NT2/D1 (cell line): ENCODE measurements around the gene KY.

Source experiments
- DNase-seq: peaks from one replicate; pipeline ENCODE4 v3.0.0-alpha.2; 2011; ENCODE audit warnings: low read depth, low spot score
- H3K27me3 ChIP-seq: 2 replicates; pipeline ENCODE4 v1.6.0; 2011; ENCODE audit warnings: mild to moderate bottlenecking; ENCODE audit not compliant: insufficient read length, insufficient read depth
- H3K36me3 ChIP-seq: 2 replicates; pipeline ENCODE4 v1.6.1; 2011; ENCODE audit warnings: mild to moderate bottlenecking, low read length, mixed read lengths; ENCODE audit not compliant: insufficient read depth, insufficient read length
- H3K4me1 ChIP-seq: 2 replicates; pipeline ENCODE4 v1.5.1; 2011; ENCODE audit not compliant: insufficient read depth, insufficient read length
- H3K4me3 ChIP-seq: 2 replicates; pipeline ENCODE4 v1.5.1; 2011; ENCODE audit warnings: low read depth; ENCODE audit not compliant: insufficient read length
- H3K9ac ChIP-seq: 2 replicates; pipeline ENCODE4 v1.6.0; 2011; ENCODE audit warnings: low read depth; ENCODE audit not compliant: insufficient read length
- H3K9me3 ChIP-seq: 2 replicates; pipeline ENCODE4 v1.5.1; 2011; ENCODE audit warnings: mild to moderate bottlenecking, low read length; ENCODE audit not compliant: insufficient read depth
- SUZ12 ChIP-seq: IDR thresholded peaks from 2 replicates; pipeline ENCODE4 v1.6.1; 2011; ENCODE audit not compliant: insufficient read length, insufficient read depth; ENCODE audit errors: extremely low read depth
- YY1 ChIP-seq: IDR thresholded peaks from 2 replicates; pipeline ENCODE4 v1.6.1; 2011; ENCODE audit not compliant: insufficient read length, insufficient read depth
- ZNF274 ChIP-seq: IDR thresholded peaks from 2 replicates; pipeline ENCODE4 v1.6.1; 2011; ENCODE audit warnings: mild to moderate bottlenecking, low read depth, low read length

The KY gene

DNA sequence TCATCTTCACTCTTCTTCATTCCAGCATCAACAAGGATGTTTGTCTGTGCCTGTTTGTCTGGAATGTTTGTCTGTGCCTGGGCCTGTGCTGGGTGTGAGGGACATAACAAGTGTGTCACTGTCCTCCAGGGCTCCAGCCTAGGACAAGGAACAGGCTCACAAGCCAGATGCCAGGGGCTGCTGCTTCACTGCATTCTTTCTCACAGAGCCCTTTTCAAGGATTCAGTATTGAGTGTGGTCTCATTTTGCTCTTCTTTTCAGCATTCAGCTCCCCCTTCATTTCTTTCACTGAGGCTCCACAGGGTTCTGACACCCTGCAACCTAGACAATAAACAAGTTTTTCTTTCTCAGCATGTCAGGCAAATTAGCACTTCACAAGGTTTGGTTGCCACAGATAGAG is 43.6 kb upstream of the KY start:
- H3K27me3 ChIP-seq: no peaks in the 10 kb centered on the region
- H3K9ac ChIP-seq: no peak overlapping the region
- peaks cover 8% of the 10 kb centered on the region for H3K4me1 ChIP-seq
- TF ChIP-seq SUZ12: no peak
- no peak for TF ChIP-seq YY1
- TF ChIP-seq ZNF274: no peak
- no peak overlapping the region for H3K4me3 ChIP-seq
- no peaks in the 10 kb centered on the region for H3K36me3 ChIP-seq
- DNase-seq: peak; percentile 3
- no peaks in the 10 kb centered on the region for H3K9me3 ChIP-seq

DNA sequence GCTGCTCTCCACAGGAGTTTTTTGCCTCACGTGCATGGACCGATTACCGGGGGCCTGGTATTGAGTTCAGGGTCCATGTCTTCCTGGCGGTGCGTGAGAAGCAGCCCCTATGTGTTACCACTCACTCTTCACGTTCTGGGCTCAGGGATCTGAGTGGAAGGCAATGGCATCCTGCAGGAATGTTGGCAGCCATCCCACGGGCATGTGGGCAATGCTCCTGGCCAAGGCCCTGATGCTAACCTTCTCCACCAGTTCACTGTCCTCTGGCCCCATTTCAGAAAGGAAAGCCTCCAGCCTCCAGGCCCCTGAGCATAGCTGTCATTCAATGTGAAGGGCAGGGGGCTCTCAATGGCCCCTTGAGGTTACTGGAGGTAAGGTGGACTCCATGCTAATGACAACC is 43.0 kb upstream of the KY start:
- Histone ChIP-seq H3K36me3 (no peaks in the 10 kb centered on the region), H3K4me3 (no peak overlapping the region), H3K4me1 (peaks cover 8% of the 10 kb centered on the region), H3K9me3 (no peaks in the 10 kb centered on the region), H3K27me3 (no peaks in the 10 kb centered on the region), H3K9ac (no peak overlapping the region)
- TF ChIP-seq ZNF274 (no peak), YY1 (no peak), SUZ12 (no peak)
- DNase-seq: no peak

DNA sequence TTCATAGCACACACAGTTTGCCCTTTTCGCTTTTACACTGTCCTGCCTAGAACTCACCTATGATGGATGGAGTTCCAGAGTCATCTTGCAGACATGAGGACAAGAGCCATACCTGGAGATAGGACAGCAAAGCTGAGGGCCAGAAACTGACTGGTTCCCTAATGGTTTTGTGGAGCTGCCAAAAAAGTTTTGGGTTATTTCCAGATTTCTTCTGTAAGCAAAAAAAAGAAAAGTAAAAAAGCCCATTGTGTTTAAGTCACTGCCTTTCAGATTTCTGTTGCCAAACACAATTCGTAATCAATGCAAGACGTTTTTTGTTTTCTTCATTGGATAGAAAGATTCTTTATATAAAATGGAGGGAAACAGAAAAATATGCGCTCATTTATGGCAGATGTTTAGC is 42.4 kb upstream of the KY start:
- TF ChIP-seq ZNF274 (no peak), SUZ12 (no peak), YY1 (no peak)
- peaks cover 3% of the 10 kb centered on the region for H3K27me3 ChIP-seq
- no peak for DNase-seq
- H3K9me3 ChIP-seq: no peaks in the 10 kb centered on the region
- peaks cover 8% of the 10 kb centered on the region for H3K4me1 ChIP-seq
- H3K36me3 ChIP-seq: no peaks in the 10 kb centered on the region
- no peak overlapping the region for H3K9ac ChIP-seq
- no peak overlapping the region for H3K4me3 ChIP-seq

DNA sequence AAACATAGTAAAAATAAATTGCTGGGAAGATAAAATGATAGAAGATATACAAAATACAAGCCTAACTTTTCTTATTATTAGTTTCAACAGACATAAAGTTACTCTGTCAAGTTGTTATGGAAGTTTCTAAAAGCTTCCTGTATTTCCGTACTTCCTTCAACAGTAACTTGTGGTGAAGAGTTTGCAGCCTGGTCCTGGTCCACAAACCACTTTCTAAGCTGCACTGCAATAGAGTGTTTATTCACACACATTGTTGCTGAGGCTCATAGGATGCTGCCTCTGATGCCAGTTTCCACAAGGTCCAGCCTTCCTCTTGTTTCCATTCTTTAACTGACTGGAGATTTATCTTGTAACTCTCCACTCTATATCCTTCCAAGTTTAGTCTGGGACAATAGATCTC is 39.4 kb upstream of the KY start:
- Histone ChIP-seq H3K4me1 (peaks cover 8% of the 10 kb centered on the region), H3K9ac (no peak overlapping the region), H3K27me3 (peaks cover 3% of the 10 kb centered on the region), H3K9me3 (no peaks in the 10 kb centered on the region), H3K36me3 (no peaks in the 10 kb centered on the region), H3K4me3 (no peak overlapping the region)
- TF ChIP-seq ZNF274: no peak
- TF ChIP-seq YY1: no peak
- TF ChIP-seq SUZ12: no peak
- no peak for DNase-seq

DNA sequence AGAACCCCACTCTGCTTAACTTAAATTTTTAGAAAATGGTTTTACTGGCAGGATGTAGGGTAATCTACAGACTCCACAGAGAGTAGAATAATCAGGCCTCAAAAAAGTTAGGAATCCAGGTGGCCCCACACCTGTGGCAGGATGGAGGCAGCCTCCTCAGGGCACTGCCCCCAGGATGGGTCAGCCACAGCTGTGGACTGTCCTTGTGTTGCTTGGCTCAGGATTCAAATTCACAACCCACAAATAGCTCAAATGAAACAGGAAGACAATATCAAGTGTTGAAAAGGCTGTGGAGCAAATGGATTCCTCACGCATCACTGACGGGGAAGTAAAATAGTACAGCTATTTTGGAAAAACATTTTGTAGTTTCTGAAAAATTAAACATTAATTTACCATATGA is 36.8 kb upstream of the KY start:
- Histone ChIP-seq H3K9ac (no peak overlapping the region), H3K4me3 (no peak overlapping the region), H3K4me1 (no peaks in the 10 kb centered on the region), H3K9me3 (no peaks in the 10 kb centered on the region), H3K36me3 (no peaks in the 10 kb centered on the region), H3K27me3 (peaks cover 3% of the 10 kb centered on the region)
- no peak for TF ChIP-seq SUZ12
- TF ChIP-seq ZNF274: no peak
- TF ChIP-seq YY1: no peak
- no peak for DNase-seq

DNA sequence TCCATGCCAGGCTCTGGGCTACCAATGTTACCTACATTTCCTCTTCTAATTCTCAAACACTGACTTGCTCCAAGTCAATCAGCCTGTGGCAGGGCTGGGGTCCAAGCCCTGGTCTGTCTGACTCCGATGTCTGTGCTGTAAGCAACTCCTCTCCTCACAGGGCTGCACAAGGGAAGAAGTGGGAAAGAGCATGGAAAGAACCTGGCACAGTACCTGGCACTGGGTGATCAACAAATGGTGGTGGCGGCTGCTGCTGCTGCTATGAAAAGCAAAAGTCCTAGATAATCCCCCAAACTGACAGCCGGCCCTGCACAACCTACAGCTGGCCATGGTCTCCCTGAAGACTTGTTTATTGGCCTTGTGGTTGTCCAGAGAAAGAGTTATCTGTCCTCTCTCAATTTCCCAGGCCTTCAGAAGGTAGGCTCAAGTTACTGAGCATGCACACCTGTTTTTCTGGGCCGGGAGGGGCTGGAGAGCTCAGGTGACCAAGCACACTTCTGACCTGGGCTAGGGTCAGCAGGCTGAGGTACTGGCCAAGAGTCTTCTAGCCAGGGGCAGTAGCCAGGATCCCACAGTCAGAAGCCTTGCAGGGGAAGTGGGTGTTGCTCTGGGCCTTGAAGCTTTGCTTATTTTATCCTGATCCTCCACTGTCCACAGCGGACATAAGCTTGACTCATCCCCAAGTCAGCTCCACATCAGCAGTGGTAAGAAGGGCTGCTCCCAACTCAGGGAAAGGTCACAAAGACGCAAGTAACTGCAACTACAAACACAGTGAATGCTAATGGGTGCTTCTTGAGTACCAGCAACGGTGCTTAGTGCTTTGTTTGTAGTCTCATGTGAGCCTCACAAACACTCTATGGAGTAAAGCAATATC is 35.3 kb upstream of the KY start:
- H3K27me3 ChIP-seq: peaks cover 5% of the 10 kb centered on the region
- no peaks in the 10 kb centered on the region for H3K36me3 ChIP-seq
- DNase-seq: no peak
- no peaks in the 10 kb centered on the region for H3K9me3 ChIP-seq
- TF ChIP-seq SUZ12 (no peak), ZNF274 (no peak), YY1 (no peak)
- no peaks in the 10 kb centered on the region for H3K4me1 ChIP-seq
- H3K9ac ChIP-seq: no peak overlapping the region
- no peak overlapping the region for H3K4me3 ChIP-seq

DNA sequence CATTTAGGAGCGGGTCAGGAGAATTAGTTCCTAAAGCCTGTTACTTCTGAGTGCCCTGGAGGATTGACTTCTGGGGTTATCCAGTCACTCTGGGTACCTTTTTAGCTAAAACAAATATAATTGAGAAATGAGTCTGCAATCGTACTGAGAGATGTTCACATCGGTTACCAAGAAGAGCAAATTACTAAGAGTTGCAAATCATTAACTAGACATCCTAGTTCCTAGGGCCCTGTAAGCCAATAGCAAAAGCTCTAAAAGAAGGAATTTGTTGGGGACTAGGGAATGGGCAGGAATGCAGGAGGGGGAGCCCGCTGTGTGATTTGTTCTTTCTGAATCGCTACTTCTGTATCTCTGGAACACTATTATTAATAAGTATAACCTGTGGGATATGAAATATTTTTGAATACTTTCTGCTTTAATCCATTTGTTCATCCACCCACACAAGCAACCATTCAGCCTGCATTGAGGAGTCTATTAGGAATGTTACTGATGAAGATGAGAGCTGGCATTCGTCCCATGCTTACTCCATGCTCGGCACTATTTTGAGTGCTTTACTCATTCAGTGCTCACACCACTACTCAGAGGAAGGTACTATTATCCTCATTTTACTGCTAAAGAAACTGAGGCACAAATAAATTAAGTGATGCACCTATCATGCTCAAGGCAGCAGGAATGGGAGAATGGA is 31.5 kb upstream of the KY start:
- no peak overlapping the region for H3K9ac ChIP-seq
- TF ChIP-seq ZNF274 (no peak), SUZ12 (no peak), YY1 (no peak)
- no peaks in the 10 kb centered on the region for H3K9me3 ChIP-seq
- H3K36me3 ChIP-seq: no peaks in the 10 kb centered on the region
- no peak overlapping the region for H3K4me3 ChIP-seq
- peaks cover 3% of the 10 kb centered on the region for H3K27me3 ChIP-seq
- no peak for DNase-seq
- no peaks in the 10 kb centered on the region for H3K4me1 ChIP-seq
